ENCODE data around the gene NRG2.

Gene NRG2

GRCh38 chr5:139964994-139965565, 78.0 kb downstream of the NRG2 start:
- DNase-seq: no peak

- no peak for DNase-seq
Measured at GRCh38 chr5:139964266-139964993, 78.7 kb downstream of the NRG2 start.

GRCh38 chr5:139962445-139962844, 80.7 kb downstream of the NRG2 start:
- no peak for DNase-seq

GRCh38 chr5:139961435-139962157, 81.5 kb downstream of the NRG2 start:
- no peak for DNase-seq

GRCh38 chr5:139960723-139961383, 82.2 kb downstream of the NRG2 start:
- DNase-seq: no peak

- DNase-seq: no peak
Measured at GRCh38 chr5:139958432-139959148, 84.5 kb downstream of the NRG2 start.

- no peak for DNase-seq
Measured at GRCh38 chr5:139956342-139956741, 86.8 kb downstream of the NRG2 start.

- no peak for DNase-seq
Measured at GRCh38 chr5:139955616-139956273, 87.4 kb downstream of the NRG2 start.

- no peak for DNase-seq
Measured at GRCh38 chr5:139955053-139955605, 88.0 kb downstream of the NRG2 start.

- DNase-seq: no peak
Measured at GRCh38 chr5:139954462-139954861, 88.6 kb downstream of the NRG2 start.

- no peak for DNase-seq
Measured at GRCh38 chr5:139954022-139954421, 89.1 kb downstream of the NRG2 start.

- DNase-seq: no peak
Measured at GRCh38 chr5:139952574-139952973, 90.5 kb downstream of the NRG2 start.

- DNase-seq: no peak
Measured at GRCh38 chr5:139951983-139952382, 91.1 kb downstream of the NRG2 start.

- DNase-seq: no peak
Measured at GRCh38 chr5:139951296-139951924, 91.7 kb downstream of the NRG2 start.

GRCh38 chr5:139950436-139950835, 92.7 kb downstream of the NRG2 start:
- no peak for DNase-seq

- DNase-seq: no peak
Measured at GRCh38 chr5:139949710-139950109, 93.4 kb downstream of the NRG2 start.

- DNase-seq: no peak
Measured at GRCh38 chr5:139947727-139948126, 95.4 kb downstream of the NRG2 start.

GRCh38 chr5:139946440-139946839, 96.7 kb downstream of the NRG2 start:
- no peak for DNase-seq

GRCh38 chr5:139946006-139946405, 97.1 kb downstream of the NRG2 start:
- no peak for DNase-seq

- DNase-seq: no peak
Measured at GRCh38 chr5:139942243-139942642, 100.9 kb downstream of the NRG2 start.

GRCh38 chr5:139930406-139930805, 112.7 kb downstream of the NRG2 start:
- DNase-seq: no peak
